GM19351 (cell line): ENCODE data around the gene BUD23.
"Not testable (repeated sequence)": the region's sequence is repeated elsewhere in the genome, so short reads cannot be mapped to it uniquely, and the experiment has no call there.

ENCODE experiments used
- ATAC-seq: cut with Tn5 transposase; IDR thresholded peaks from one replicate; pipeline ENCODE4 v1.9.1; 2021; ENCODE audit warnings: mild to moderate bottlenecking, moderate library complexity; ENCODE audit not compliant: unreplicated experiment

Gene BUD23

GRCh38 chr7:73699370-73700068 is 16.1 kb downstream of the BUD23 start:
- ATAC-seq, result no peak

- ATAC-seq, result no peak
Measured at GRCh38 chr7:73700069-73700423, 16.6 kb downstream of the BUD23 start.

- ATAC-seq, result no peak
Measured at GRCh38 chr7:73700581-73701134, 17.3 kb downstream of the BUD23 start.

GRCh38 chr7:73701357-73701995 is 18.1 kb downstream of the BUD23 start:
- no peak for ATAC-seq

- no peak for ATAC-seq
Measured at GRCh38 chr7:73702226-73702625, 18.8 kb downstream of the BUD23 start.

- no peak for ATAC-seq
Measured at GRCh38 chr7:73702665-73703064, 19.3 kb downstream of the BUD23 start.

GRCh38 chr7:73703225-73703624 is 19.8 kb downstream of the BUD23 start:
- no peak for ATAC-seq

GRCh38 chr7:73703757-73704639 is 20.6 kb downstream of the BUD23 start:
- ATAC-seq, result no peak

GRCh38 chr7:73704640-73705550 is 21.5 kb downstream of the BUD23 start:
- no peak for ATAC-seq

- no peak for ATAC-seq
Measured at GRCh38 chr7:73705551-73705920, 22.1 kb downstream of the BUD23 start.

GRCh38 chr7:73706126-73707044 is 23.0 kb downstream of the BUD23 start:
- no peak for ATAC-seq

GRCh38 chr7:73707045-73707631 is 23.7 kb downstream of the BUD23 start:
- no peak for ATAC-seq

GRCh38 chr7:73708961-73709549 is 25.7 kb downstream of the BUD23 start:
- ATAC-seq, result no peak

GRCh38 chr7:73712773-73713172 is 29.4 kb downstream of the BUD23 start:
- ATAC-seq, result no peak

GRCh38 chr7:73713319-73713718 is 29.9 kb downstream of the BUD23 start:
- ATAC-seq, result not testable (repeated sequence)

GRCh38 chr7:73715648-73716317 is 32.4 kb downstream of the BUD23 start:
- ATAC-seq, result no peak

- ATAC-seq, result no peak
Measured at GRCh38 chr7:73716318-73716890, 33.0 kb downstream of the BUD23 start.
